Measurements from ENCODE around the gene RABL6. TPM values are rescaled to one million over a fixed set of nuclear protein-coding genes. Genes with fewer than 3 reads are reported as not detected.
"Not testable (repeated sequence)": the region's sequence is repeated elsewhere in the genome, so short reads cannot be mapped to it uniquely, and the experiment has no call there.

Gene RABL6
- total RNA-seq, 1 experiment from 2014 or later = 68.9 TPM

DNA sequence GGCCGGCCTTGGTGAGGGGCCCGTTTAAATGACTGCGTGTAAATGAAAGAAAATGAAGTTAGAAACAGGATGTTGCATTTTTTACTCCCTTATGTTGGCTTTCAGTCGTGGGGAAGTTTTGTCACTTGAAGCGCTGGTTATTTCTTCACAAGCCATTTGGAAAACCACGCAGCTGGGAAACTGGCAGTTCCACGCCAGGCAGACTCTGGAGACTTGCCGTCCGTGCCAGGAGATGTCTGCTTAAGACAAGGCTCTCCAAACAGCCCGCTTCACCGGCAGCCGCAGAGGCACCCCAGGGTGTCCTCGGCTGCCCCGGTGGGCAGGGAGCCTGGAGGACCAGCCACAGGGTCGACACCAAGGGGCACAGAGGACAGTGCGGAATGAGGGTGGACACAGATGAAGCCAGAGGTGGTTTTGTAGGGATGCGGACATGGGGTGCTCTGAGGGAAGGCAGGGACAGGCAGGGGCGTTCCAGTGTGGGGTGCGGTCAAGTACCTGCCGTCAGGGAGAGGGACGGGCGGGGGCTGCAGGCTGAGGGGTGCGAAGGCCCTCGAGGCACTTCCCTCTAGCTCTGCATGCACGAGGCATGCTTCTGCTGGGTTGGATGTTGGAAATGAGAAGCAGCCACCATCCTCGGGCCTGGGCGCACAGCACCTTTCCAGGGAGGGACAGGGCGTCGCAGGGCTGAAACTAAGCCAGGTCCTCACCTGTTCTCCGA lies 23.4 kb downstream of the RABL6 start:
- intact Hi-C loops (cut with micrococcal nuclease; ENCODE audit: unreplicated experiment) = no loop called here
- Mint-ChIP-seq H3K4me3 (ENCODE audit: low read depth, unreplicated experiment) (no peak overlapping the region), H3K4me1 (ENCODE audit: low read depth, unreplicated experiment) (no peaks in the 10 kb centered on the region), H3K9me3 (ENCODE audit: low read depth, unreplicated experiment) (no peaks in the 10 kb centered on the region), H3K27me3 (ENCODE audit: unreplicated experiment) (no peaks in the 10 kb centered on the region), H3K27ac (ENCODE audit: unreplicated experiment) (no peak overlapping the region), H3K36me3 (ENCODE audit: insufficient read depth, unreplicated experiment) (peaks cover 22% of the 10 kb centered on the region)
- DNase-seq = no peak
- TF ChIP-seq, protein P1, sequence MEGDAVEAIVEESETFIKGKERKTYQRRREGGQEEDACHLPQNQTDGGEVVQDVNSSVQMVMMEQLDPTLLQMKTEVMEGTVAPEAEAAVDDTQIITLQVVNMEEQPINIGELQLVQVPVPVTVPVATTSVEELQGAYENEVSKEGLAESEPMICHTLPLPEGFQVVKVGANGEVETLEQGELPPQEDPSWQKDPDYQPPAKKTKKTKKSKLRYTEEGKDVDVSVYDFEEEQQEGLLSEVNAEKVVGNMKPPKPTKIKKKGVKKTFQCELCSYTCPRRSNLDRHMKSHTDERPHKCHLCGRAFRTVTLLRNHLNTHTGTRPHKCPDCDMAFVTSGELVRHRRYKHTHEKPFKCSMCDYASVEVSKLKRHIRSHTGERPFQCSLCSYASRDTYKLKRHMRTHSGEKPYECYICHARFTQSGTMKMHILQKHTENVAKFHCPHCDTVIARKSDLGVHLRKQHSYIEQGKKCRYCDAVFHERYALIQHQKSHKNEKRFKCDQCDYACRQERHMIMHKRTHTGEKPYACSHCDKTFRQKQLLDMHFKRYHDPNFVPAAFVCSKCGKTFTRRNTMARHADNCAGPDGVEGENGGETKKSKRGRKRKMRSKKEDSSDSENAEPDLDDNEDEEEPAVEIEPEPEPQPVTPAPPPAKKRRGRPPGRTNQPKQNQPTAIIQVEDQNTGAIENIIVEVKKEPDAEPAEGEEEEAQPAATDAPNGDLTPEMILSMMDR (IDR thresholded peaks at IDR 0.05; ENCODE audit: unreplicated experiment) = no peak
- no TSS peak for BruUV-seq (replicated peaks)
- CTCF ChIA-PET = no interaction called here

DNA sequence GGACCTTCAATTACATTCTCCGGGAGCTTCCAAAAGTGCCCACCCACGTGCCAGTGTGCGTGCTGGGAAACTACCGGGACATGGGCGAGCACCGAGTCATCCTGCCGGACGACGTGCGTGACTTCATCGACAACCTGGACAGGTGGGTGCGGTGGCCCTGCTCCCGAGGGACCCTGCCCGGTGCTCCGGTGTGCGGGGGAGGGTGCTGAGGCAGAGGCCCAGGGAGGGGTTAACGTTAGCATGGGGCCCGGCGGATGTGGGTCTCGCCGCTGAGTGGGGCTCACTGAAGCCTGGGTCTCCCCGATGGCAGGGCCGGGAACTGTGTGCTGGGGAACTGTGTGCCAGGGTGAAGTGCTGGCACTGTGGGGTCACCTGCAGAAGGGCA lies 24.0 kb downstream of the RABL6 start:
- intact Hi-C loops (cut with micrococcal nuclease; ENCODE audit: unreplicated experiment) = no loop called here
- Mint-ChIP-seq H3K4me3 (ENCODE audit: low read depth, unreplicated experiment) (no peak overlapping the region), H3K27ac (ENCODE audit: unreplicated experiment) (no peak overlapping the region), H3K9me3 (ENCODE audit: low read depth, unreplicated experiment) (no peaks in the 10 kb centered on the region), H3K4me1 (ENCODE audit: low read depth, unreplicated experiment) (no peaks in the 10 kb centered on the region), H3K27me3 (ENCODE audit: unreplicated experiment) (no peaks in the 10 kb centered on the region), H3K36me3 (ENCODE audit: insufficient read depth, unreplicated experiment) (peaks cover 22% of the 10 kb centered on the region)
- no peak for DNase-seq
- CTCF ChIA-PET = no interaction called here
- BruUV-seq (replicated peaks) = no TSS peak
- TF ChIP-seq, protein P1 (IDR thresholded peaks at IDR 0.05; ENCODE audit: unreplicated experiment) = no peak

DNA sequence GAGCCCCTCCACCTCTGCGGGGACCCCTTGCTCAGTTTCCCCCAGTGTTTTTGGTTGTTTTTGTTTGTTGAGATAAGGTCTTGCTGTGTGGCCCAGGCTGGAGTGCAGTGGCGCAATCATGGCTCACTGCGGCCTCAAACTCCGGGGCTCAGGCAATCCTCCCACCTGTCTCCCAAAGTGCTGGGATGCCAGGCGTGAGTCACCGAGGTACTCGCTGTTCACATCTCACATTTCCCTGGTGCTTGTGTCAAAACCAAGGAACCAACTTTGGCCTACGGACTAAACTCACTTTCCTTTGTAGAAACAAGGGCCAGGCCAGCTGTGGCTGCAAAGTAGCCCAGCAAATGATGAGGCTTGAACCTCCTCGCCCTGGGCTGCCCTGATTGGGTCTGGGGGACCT lies 24.8 kb downstream of the RABL6 start:
- Mint-ChIP-seq H3K27ac (ENCODE audit: unreplicated experiment) (no peak overlapping the region), H3K36me3 (ENCODE audit: insufficient read depth, unreplicated experiment) (peaks cover 22% of the 10 kb centered on the region), H3K27me3 (ENCODE audit: unreplicated experiment) (no peaks in the 10 kb centered on the region), H3K4me3 (ENCODE audit: low read depth, unreplicated experiment) (no peak overlapping the region), H3K9me3 (ENCODE audit: low read depth, unreplicated experiment) (no peaks in the 10 kb centered on the region), H3K4me1 (ENCODE audit: low read depth, unreplicated experiment) (no peaks in the 10 kb centered on the region)
- intact Hi-C loops (cut with micrococcal nuclease; ENCODE audit: unreplicated experiment) = no loop called here
- TF ChIP-seq, protein P1 (IDR thresholded peaks at IDR 0.05; ENCODE audit: unreplicated experiment) = no peak
- CTCF ChIA-PET = no interaction called here
- no TSS peak for BruUV-seq (replicated peaks)
- no peak for DNase-seq

DNA sequence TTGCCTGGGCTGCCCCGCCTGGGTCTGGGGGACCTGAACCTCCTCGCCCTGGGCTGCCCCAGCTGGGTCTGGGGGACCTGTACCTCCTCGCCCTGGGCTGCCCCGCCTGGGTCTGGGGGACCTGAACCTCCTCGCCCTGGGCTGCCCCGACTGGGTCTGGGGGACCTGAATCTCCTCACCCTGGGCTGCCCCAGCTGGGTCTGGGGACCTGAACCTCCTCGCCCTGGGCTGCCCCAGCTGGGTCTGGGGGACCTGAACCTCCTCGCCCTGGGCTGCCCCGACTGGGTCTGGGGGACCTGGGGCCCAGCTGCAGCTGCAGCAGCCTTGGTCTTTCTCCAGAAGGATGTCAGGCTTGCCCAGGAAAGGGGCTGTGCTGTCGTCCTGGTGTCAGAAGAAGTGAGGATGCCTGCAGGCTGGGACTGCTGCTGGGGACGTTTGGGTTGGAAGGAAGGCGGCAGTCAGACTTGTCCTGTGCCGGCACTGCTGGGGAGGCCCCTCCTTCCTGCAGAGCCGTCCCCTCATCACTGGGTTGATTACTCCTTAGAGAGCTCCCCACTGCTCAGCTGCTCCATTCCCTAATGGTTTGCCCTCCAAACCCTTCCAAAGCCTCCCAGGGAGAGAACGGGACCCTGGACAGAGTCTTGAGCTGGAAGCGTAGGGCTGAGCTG lies 25.8 kb downstream of the RABL6 start:
- intact Hi-C loops (cut with micrococcal nuclease; ENCODE audit: unreplicated experiment) = not testable (repeated sequence)
- H3K36me3 Mint-ChIP-seq (ENCODE audit: insufficient read depth, unreplicated experiment) = peaks cover 20% of the 10 kb centered on the region

More for the DNA sequence above, 25.8 kb downstream of the RABL6 start:
- DNase-seq; H3K4me3 Mint-ChIP-seq (ENCODE audit: low read depth, unreplicated experiment); H3K27me3 Mint-ChIP-seq (ENCODE audit: unreplicated experiment); H3K27ac Mint-ChIP-seq (ENCODE audit: unreplicated experiment); H3K4me1 Mint-ChIP-seq (ENCODE audit: low read depth, unreplicated experiment); H3K9me3 Mint-ChIP-seq (ENCODE audit: low read depth, unreplicated experiment); BruUV-seq (replicated peaks); CTCF ChIA-PET: not testable (repeated sequence)
